Ureter (tissue), 1 donor: ENCODE measurements around the gene HOXB7. TPM values are rescaled to one million over a fixed set of nuclear protein-coding genes. Genes with fewer than 3 reads are reported as not detected.
A peak's percentile ranks its signal among the peaks of the same experiment; 100 is the strongest.

Experiments used
- DNase-seq: peaks from one replicate; pipeline ENCODE4 v3.0.0-alpha.2; 2020; ENCODE audit warnings: low spot score
- total RNA-seq: library from RNA; stranded (reverse); gene quantifications from one replicate; pipeline ENCODE4 v1.2.4, GENCODE V29; 2023
- donor health status: DM: yes; HTN: yes; CAD: no.

Gene HOXB7
- total RNA-seq, 1 donor from 2014 or later = 28.9 TPM

DNA sequence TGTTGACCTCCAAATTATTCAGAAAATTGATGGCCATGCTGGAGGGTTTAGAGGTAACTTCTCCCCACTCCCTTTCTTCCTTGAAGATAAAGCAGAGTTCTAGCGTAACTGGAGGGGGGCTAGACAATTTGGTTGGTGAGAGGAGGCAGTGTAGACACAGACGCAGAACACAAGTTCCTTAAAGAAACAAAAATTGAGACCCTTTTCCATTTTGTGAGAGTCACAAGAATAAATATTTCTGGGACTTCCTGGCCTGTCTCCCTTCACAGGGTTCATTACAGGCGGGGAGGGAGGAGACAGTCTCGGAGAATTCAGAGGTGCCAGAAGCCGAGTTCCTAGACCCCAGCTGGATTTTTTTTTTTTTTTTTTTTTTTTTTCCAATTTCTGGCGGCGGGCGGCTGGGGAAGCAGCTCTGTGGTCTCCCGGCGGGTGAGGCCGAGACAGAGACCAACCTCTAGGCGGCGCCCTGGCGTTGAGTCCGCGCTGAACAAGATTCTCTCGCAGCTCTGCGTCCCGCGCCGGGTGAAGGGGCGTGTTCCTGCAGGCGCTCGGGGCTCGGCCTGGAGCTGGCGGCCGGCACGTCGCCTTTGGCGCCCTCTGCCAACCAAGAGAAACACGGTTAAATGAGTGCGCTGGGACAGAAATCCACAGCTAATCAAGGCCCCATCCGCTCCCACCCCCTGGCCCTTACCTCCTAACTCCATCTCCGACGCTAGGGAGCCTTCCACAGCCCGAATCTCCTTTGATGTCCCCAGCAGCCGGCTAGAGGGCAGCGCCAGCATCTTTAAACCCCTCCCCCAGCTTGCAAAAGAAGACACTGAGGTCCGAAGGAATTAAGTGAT, 25.6 kb upstream of the HOXB7 start:
- peak; percentile 79 for DNase-seq

DNA sequence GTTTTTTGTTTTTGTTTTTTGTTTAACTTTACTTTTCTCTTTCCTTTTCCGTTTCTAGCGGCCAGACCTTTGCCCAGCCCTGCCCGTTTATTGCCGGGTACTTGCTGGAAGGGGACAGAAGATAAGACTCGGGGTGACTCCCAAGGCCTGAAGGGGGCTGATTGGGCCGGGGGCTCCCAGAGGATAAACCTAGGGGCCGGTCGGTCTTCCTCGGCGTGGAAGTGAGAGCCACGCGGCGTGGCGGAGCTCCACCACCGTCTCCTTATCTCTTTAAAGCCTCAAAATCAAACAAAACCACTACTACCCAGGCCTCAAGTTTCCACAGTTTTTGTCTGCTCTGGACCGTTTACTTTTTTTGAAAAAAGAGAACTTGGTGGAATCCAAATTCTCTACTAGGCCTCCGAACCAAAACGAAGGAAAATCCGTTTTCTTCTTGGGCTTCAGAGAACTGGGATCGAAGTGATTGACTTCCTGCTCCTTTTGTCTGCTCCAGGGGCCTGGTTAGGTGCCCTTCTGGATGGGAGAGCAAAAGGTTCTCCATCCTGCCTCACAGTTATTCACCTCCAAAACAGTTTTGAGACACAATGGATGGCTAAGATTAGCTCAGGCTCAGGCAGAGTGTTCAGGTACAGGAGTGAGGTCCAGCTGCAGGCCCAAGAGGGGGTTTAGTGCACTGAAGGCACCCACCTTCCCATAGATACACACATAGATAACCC, 23.8 kb upstream of the HOXB7 start:
- DNase-seq = peak; percentile 19

DNA sequence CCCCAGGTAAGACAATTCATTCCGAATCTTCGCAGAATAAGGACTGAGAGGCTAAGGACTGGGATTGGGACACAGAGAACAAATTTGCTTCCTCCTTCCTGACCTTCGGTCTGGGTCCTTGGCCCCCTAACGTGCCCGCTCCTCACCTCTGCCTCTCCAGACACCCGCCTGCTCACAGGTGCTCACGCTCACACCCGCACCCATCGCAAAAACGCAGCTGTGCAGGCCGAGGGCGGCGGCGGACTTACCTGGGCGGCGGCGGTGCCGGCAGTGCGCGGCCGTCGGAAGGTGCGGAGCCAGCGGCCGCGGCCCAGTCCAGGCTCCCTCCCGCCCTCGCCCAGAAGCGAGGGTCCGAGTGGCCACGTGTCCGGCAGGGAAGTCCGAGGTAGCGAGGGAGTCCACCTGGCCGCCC, 22.5 kb upstream of the HOXB7 start:
- DNase-seq = no peak

GRCh38 chr17:48632579-48633265, 21.9 kb upstream of the HOXB7 start:
- DNase-seq = no peak

GRCh38 chr17:48631693-48632578, 21.1 kb upstream of the HOXB7 start:
- DNase-seq = no peak

- no peak for DNase-seq
Measured at GRCh38 chr17:48630925-48631692, 20.3 kb upstream of the HOXB7 start.

DNA sequence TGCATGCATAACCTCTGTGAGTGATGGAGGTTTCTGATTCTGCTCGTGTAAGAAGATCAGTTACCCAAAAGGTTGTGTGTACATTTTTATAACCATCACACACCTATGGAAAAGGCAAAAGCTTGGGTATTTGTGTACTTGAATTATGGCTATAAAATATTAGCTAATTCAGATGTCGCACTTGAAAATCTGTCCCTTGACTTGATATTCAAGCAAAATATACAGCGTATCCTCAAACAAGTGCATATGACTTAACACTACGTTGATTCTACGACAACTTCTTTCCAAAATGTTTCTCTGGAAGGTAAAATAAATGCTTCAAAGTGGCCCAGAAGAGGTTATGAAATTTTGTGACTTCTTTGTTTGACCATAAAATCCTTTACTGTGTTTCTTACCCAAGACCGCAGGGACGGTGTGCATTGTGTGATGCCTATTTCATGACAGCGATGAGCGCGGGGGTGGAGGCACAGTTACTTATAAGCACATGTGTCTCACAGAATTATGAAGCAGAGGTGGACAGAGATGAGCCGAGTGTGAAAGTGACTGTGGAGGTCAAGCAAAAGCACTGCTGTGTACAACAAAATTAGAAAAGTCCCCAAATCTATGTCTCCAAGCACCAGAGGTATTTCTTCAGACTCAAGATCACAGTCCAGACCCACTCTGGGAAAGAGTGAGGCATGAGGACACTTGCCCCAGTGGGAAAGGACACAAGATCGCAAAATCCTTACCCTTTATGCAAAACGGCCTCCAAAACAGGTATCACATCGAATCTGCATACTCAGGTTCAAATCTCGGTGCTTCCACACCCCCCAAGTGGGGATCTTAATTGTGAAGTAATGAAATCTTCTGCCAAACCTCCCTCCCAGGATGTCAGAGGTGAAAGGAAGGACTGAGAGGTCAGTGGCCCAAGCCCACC, 19.4 kb upstream of the HOXB7 start:
- no peak for DNase-seq

DNA sequence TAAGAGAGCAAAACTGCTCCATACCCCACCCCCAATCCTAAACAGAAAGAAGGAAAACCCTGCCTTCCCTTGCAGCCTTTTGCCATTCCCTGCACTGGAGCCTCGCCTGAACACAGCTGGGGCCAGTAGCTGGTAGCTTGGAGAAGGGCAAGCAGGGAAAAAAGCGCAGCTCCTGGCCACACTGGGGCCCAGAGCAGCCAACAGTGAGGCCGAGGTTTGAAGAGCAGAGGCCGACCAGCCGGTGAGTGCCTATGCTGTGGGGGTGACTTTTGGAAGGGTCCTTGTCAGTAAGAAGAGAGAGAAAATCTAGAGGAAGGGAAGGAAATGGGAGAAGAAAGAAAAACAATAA, 18.6 kb upstream of the HOXB7 start:
- no peak for DNase-seq

DNA sequence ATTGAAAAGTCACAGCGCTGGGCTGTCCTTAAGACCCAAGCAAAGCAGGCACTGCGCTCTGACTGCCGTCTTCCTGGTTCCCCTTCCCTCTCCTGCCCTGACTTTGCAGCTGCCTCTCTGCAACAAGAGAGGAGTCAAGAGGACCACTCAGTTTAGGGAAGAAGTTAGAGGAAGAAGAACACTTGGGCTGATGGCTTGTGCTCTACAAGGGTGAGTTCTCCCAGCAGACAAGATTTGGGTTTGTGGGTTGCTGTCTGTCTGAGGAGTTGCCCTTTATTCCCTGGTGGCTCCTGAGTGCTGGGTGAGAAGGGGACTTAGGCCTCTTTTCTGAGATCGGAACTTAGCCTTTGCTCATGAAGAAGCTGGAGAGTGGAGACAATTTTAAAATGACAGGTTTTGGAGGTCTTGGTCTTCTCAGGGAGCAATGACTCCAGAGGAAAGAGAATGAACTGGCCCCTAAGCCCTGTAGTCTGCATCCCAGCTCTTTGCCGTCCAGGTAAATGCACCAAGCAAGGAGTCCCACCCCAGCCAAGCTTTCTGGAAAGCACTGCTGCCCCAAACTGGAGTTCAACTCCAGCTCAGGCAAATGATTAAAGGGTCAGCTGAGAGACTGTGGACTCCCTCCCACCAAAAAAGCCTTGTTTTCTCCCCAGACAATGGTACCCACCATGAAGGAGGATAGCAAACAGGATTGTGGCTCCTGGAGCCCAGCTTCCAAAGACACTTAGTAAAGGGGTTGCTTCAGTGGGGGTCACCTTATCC, 18.0 kb upstream of the HOXB7 start:
- no peak for DNase-seq

GRCh38 chr17:48627623-48628521, 17.1 kb upstream of the HOXB7 start:
- DNase-seq = no peak

- DNase-seq = no peak
Measured at GRCh38 chr17:48627118-48627597, 16.3 kb upstream of the HOXB7 start.

DNA sequence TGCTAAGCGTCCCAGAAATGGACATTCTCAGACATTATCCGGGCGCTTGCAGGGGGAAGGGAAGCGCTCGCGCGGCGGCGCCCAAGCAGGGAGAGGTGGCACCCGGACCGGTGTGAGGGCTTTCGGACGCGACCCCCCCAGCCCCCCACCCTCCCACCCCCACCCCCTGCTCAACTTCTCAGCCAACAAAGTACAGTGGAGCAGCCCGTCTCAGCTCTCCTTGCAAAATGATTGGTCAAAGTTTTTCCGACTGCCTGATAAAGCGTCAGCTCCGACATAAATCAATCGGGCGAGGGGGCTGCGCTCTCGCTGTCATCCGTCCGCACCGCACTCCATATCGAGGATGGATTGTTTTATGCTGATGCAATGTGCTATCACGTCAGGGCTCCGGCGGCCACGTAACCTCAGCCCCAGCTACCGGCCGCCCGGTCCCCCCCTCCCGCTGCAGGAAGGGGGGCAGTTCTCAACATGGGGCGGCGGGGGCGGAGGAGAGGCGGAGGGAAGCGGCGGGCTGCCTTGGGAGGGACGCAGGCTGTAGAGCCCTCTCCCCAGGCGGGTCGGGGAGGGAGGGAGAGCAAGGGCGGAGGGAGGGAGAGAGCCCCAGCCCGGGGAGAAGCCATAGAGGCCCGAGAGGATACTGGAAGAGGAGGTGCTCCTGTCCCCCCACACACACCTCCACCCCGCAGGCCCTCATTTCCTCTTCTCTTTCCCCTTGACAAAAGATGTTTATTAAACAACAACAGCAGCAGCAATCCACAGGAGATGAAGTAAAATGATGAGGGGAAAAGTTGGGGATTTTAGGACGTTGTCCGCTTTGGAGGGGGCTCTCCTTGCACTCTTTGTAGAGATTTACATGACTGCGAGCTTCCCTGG, 15.7 kb upstream of the HOXB7 start, which contains the start of gene HOXB9:
HOXB9 (minus strand) TSS at position 114 of the 873 bp plus-strand sequence; CDS start at position 25, 89 bp downstream.
- DNase-seq = no peak

GRCh38 chr17:48625495-48626244, 14.9 kb upstream of the HOXB7 start:
- no peak for DNase-seq

- no peak for DNase-seq
Measured at GRCh38 chr17:48624544-48625494, 14.0 kb upstream of the HOXB7 start.

- no peak for DNase-seq
Measured at GRCh38 chr17:48624118-48624517, 13.3 kb upstream of the HOXB7 start.
